ENCODE measurements around the gene ELF5.

The ELF5 gene

GRCh38 chr11:34521265-34521664, 7.7 kb upstream of the ELF5 start:
- DNase-seq: no peak

DNA sequence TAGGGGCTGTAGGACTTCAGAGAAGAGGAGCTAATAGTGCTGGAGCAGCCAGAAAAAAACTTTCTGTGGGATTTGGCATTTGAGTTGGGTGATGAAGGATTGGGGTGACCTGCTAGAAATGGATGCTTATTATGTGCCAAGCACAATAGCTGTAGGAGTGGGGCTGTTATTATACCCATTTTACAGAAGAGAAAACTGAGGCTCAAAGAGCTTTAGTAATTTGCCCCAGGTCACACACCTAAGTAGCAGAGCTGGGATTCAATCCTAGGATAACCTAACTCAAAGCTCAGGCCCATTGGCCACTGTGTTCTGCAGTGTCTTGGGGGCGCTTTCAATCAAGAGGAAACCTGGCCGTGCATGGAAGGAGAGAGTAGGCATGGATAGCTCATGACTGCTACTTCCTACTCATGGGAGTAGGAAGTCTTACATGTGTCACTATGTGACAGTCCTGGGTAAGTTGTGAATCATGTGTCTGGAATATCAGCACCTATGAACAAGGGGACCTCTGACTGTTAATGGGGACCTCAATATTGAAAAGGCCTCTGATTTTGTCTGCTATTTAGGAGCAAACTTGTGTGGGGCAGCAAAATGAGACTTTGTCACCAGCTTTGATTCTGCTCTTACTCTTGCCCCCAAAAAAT, 6.1 kb upstream of the ELF5 start:
- DNase-seq: no peak

DNA sequence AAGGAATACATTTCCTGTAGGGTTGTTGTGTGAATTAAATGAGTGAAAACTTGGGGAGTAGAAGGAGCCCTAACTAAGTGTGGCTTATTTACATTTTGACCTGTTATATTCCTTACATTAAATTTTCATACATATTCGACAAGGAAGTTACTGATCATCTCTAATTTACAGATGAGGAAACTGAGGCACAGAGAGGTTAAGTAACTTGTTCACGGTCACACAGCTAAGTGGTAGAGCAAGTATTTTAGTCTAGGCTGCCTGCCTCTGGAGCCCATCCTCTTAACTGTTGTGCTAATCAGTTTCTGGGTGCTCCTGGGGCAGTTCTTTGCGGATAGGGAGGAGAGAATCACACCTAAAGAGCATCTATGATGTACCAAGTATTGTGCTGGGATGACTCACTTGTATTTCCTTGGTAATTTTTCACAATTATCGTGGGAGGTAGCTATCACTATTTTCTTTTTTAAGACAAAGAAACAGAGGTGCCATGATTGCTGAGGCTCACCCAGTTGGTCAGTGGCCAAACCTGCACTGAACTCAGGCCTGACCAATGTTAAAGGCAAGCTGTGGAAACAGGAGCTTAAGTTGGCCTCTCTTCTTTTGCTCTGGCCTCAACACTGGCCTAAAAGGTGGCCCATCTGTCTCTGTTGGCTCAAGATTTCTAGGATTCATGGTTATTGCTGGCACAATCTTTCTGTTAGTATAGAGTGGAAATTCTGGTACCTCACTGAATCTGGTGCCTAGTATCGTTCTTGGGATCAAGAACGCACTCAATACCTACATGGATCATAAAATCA, 2.9 kb upstream of the ELF5 start:
- DNase-seq: no peak

GRCh38 chr11:34514597-34514996, 1.0 kb upstream of the ELF5 start:
- DNase-seq: no peak

DNA sequence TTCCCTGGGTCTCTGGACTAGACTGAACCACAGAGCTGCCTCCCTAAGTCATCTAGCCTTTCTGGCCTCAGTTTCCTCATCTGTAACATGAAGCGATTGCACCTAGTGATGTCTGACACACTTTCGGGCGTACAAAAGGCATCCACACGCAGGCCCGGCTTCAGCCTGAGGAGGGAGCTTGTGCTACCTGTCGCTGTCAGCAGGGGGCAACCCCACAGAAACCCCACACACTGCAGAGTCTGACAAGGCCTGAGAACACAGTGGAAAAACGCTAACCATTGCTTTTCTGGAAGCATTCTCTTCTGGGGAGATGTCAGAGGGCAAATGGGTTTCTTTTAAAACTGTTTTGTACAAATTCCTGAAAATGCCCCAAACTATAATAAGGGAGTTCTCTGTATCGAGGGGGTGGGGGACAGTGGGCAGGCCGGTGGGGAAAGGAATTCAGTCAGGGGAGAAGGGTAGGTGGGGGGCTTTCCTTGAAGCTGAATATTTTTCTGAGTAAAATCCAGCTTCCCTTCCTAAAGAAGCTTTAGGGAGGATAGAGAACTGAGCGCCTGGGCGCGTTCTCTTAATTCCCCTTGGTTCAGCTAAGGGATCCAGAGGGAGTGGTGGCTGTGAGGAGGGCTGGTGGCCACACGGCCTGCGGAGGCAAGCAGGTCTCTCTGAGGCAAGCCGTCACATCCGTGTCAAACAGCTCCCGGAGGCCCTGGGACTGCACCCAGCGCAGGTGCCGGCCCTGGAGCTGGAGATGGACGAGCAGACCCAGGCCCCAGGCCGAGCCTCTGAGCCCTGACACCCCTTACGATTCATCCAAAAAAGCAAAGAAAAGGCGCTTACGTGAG, 533 bp downstream of the ELF5 start:
- peak; percentile 57 for DNase-seq

- DNase-seq: no peak
Measured at GRCh38 chr11:34510673-34511072, 2.9 kb downstream of the ELF5 start.

GRCh38 chr11:34510218-34510617, 3.4 kb downstream of the ELF5 start:
- DNase-seq: no peak

GRCh38 chr11:34509336-34509876, 4.2 kb downstream of the ELF5 start:
- DNase-seq: no peak

GRCh38 chr11:34508524-34508923, 5.1 kb downstream of the ELF5 start:
- no peak for DNase-seq

DNA sequence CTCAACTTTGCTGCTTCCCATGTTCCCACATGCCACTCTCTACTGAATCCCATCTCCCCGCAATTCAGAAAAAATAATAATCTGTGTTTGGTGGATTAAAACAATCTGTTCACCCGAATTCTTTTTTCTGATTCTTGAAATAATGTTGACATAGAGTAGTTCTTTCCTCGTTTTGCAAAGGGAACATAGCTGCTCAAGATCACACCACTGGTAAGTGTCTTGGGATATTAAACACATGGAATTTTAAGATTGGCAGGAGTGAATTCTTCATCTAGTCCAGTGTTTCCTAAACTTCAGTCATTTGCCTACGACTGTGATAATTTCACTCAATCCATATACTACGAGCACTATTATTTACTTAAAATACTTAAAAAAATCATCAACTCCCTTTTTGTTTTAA, 6.0 kb downstream of the ELF5 start:
- no peak for DNase-seq

GRCh38 chr11:34507156-34507555, 6.4 kb downstream of the ELF5 start:
- DNase-seq: no peak

GRCh38 chr11:34505874-34506273, 7.7 kb downstream of the ELF5 start:
- no peak for DNase-seq

DNA sequence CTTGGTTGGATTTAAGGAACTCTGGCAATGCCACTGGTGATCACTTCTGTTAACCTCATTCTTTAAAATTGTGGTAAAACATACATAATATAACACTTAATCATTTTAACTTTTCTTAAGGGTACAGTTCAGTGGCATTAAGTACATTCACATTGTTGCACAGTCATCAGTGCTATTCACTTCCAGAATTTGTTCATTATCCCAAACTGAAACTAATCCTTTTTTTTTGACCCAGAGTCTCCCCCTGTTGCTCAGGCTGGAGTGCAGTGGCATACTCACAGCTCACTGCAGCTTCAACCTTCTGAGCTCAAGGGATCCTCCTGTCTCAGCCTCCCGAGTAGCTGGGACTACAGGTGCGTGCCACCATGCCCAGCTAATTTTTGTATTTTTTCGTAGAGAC, 10.6 kb downstream of the ELF5 start:
- no peak for DNase-seq

GRCh38 chr11:34501949-34502348, 11.6 kb downstream of the ELF5 start:
- no peak for DNase-seq

GRCh38 chr11:34501500-34501899, 12.1 kb downstream of the ELF5 start:
- DNase-seq: no peak

DNA sequence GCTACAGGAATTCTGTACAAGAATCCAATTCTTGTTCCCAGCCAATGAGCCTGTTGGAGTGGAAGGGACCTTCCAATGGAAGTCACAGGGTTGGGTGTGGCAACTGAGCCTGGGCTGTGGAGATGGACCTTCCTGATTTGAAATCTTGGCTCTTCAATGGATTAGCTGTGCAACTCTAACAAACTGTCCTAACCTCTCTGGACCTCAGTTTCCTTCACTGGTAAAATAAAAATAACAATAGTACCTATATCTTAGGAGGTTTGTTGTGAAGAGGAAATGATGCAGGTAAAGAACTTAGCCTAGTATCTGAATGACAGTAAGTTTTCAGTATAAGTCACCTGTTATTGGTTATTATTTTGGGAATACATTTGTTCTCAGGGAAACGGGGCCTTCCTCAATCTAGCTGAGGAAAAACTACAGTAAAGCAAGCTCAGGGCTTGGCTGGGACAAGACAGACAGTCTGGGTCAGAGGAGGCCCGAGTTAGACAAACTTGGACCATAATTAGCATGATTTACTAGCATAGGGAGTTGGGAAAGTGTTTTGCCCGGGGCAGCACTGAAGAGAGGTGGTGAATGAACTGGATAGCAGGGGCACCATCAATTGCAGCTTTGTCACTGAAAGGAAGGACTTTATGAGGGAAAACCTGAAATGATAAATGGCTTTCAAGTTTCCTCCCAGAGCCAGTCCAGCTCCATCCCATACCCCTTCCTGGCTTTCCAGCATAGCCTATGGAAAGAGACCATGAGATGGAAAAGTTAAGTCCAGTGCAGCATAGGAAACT, 13.7 kb downstream of the ELF5 start:
- DNase-seq: no peak

DNA sequence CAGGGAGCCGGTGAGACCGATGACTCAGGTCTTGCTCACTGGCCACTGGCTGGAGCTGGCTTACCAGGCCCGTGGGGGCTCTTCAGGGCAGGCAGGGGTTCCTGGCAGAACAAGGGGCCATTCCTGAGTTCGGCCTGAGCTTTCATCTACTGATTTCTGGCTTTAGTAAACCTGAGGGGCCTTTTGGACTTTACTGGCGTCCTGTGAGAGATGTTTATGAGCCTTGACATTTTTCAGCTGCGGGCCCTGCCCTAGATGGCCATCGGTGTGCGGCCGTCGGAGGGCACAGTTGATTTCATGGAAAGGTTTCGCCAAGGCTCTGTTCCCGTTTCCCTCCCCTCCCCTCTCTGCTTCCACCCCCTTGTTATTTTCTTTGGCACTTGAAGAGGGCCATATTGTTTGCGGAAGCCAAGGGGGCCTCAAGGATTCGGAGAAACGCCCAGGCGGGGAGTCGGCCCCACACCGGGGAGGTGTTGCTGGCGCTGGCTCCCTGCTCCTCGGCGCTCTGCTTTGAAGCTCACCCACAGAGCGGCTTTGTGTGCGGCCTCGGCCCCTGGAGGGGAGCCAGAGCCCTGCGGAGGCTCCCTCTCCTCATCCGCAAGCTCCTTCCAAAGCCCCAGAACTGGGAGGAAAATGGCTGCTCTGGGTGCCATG, 17.7 kb downstream of the ELF5 start:
- no peak for DNase-seq

DNA sequence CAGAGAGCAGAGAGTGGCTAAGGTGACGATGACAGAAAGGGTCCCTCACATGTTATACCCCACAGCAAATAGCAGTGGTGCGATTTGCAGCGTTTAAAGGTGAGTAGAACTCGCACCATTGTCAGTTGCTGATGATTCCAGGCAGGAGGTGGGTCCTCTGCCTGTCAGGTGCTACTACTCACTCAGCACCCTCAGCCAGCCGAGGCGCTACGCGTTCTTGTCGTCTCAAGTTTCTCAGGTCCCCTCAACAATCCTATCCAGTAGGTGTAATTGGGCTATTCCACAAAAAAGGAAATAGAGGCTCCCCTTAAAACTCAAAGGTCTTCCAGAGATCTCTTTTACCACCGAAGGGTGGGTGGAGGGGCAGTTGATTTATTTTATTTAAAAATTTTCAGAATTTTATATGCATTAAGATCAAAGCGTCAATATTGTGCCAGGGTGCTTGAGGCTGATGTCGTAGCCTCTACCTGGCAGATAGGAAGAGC, 18.3 kb downstream of the ELF5 start:
- DNase-seq: no peak

DNA sequence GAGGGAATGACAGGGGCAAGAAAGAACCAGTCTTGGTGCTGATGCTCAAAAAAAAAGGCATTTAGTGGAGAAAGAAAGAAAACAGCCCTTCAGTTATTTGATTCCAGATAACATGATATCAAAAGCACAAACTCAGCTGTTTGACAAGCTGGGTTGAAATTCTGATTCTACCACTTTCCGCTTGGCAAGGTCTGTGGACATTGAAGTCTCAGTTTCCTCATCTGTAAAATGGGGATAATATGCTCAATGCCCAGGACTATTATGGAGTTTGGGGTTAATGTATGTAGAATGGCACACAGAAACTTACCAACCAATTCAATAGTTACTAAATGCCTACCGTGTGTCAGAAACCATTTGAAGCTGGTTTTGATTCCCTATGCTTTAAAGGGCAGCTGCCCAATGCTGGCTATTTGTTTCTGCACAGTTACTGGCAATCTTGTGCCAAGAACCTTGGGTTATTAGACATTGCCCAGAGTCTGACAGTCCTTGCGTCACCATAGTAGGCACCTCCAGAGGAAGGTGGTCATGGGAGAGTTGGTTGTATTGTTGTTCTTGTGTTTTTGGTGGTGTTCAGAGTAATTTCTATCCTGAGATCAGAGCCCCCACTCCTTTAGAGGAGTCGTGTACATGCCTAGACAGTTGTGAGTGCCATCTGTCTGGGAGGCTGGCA, 19.5 kb downstream of the ELF5 start:
- no peak for DNase-seq

DNA sequence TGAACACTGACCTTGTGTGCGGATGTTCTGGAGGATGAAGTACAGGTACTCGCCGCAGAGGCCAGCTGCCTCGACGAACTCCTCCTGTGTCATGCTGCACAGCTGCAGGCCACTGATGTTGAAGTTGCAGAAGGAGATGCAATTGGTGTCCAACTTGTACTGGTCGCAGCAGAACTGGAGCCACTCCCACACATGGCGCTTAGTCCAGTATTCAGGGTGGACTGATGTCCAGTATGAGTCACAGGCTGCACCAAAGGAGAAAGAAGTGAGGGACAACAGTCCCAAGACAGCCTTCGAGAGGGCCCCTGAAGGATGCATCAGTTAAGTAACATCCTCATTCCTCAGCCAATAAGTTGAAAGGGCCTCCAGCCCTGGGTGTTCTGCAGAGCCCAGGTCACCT, 20.1 kb downstream of the ELF5 start:
- no peak for DNase-seq

DNA sequence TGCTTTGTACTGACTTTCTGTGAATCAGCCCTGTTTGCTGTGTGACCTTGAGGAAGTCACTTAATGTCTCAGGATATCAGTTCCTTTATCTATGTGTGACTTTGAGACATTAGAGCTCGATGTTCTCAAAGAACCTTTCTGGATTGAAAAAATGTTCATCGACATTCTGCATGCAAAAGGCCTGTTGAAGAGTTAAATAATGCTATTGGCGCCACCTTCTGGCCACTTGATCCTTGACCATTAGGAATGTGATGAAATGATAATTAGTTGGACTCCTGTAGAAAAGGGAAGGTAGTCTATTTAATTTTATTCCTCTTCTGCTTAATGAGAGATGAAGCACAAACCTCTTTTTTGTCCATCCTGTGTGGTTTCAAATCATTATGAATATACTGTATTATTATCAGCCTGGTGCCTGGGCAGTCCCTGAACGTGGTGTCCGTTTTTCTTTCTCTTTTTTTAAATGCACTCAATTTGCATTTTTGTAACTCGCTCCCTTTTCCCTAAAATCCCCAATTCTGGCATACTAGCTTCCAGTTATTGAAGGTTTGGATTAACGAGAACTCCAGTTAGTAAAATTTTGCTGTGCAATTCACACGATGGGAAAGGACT, 20.7 kb downstream of the ELF5 start:
- DNase-seq: peak; percentile 41
